PC-9 (cell line): Measurements from ENCODE around the gene VAX1. TPM values are rescaled to one million over a fixed set of nuclear protein-coding genes. Genes with fewer than 3 reads are reported as not detected.

Source experiments
- microRNA-seq: library from miRNA; unstranded; fragments of <30 nt; microRNA quantifications from one replicate; pipeline ENCODE4 v1.2.0, GENCODE V29; 2021; ENCODE audit warnings: borderline number of aligned reads, borderline replicate concordance
- total RNA-seq: library from RNA; stranded (reverse); gene quantifications from 2 replicates; pipeline ENCODE4 v1.2.3, GENCODE V29; 2021

The VAX1 gene
- total RNA-seq, 1 experiment from 2014 or later = not detected

Small RNA genes lying within 50 kb of the gene (microRNA-seq; reads per million reads assigned to microRNA genes)
- gene MIR3663 = 2.0 reads per million

Other genes starting within 250 kb of the VAX1 start
- gene SHTN1, start 133.1 kb downstream of the VAX1 start, total RNA-seq = 24.5 and 33.6 TPM in 2 replicates
- gene KCNK18, start 59.2 kb upstream of the VAX1 start, total RNA-seq = not detected in 2 replicates
- not detected in 2 replicates for gene SLC18A2, start 102.8 kb upstream of the VAX1 start, total RNA-seq
- gene PDZD8, start 237.2 kb upstream of the VAX1 start, total RNA-seq = 13.1 and 16.0 TPM in 2 replicates